Hepatocyte (in vitro differentiated cells): ENCODE results near the gene AGTPBP1.
"Not testable (repeated sequence)": the region's sequence is repeated elsewhere in the genome, so short reads cannot be mapped to it uniquely, and the experiment has no call there.

Experiments
- EZH2 ChIP-seq: fragments of 200-600 bp; sonication (generic); IDR thresholded peaks from 2 replicates; pipeline ENCODE4 v1.6.1; 2016; ENCODE audit warnings: antibody characterized with exemption, mild to moderate bottlenecking, borderline replicate concordance
- EZH2phosphoT487 ChIP-seq: fragments of 200-600 bp; sonication (generic); IDR thresholded peaks from one replicate; pipeline ENCODE4 v1.6.1; 2018; ENCODE audit warnings: antibody characterized with exemption, mild to moderate bottlenecking, low read depth, moderate library complexity; ENCODE audit not compliant: unreplicated experiment, severe bottlenecking
- TF ChIP-seq, protein P1 (sequence below): fragments of 200-600 bp; sonication (generic); IDR thresholded peaks from 2 replicates; pipeline ENCODE4 v1.5.1; 2016; ENCODE audit warnings: antibody characterized with exemption, mild to moderate bottlenecking; ENCODE audit not compliant: poor library complexity

DNA sequence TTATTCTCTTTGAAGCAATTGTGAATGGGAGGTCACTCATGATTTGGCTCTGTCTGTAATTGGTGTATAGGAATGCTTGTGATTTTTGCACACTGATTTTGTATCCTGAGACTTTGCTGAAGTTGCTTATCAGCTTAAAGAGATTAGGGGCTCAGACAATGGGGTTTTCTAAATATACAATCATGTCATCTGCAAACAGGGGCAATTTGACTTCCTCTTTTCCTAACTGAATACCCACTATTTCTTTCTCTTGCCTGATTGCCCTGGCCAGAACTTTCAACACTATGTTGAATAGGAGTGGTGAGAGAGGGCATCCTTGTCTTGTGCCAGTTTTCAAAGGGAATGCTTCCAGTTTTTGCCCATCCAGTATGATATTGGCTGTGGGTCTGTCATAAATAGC lies 22.3 kb downstream of the AGTPBP1 start:
- TF ChIP-seq, protein P1, sequence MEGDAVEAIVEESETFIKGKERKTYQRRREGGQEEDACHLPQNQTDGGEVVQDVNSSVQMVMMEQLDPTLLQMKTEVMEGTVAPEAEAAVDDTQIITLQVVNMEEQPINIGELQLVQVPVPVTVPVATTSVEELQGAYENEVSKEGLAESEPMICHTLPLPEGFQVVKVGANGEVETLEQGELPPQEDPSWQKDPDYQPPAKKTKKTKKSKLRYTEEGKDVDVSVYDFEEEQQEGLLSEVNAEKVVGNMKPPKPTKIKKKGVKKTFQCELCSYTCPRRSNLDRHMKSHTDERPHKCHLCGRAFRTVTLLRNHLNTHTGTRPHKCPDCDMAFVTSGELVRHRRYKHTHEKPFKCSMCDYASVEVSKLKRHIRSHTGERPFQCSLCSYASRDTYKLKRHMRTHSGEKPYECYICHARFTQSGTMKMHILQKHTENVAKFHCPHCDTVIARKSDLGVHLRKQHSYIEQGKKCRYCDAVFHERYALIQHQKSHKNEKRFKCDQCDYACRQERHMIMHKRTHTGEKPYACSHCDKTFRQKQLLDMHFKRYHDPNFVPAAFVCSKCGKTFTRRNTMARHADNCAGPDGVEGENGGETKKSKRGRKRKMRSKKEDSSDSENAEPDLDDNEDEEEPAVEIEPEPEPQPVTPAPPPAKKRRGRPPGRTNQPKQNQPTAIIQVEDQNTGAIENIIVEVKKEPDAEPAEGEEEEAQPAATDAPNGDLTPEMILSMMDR: not testable (repeated sequence)
- not testable (repeated sequence) for TF ChIP-seq EZH2phosphoT487, EZH2
